Measurements from ENCODE around the gene PINLYP. TPM values are rescaled to one million over a fixed set of nuclear protein-coding genes. Genes with fewer than 3 reads are reported as not detected.

PINLYP gene
- total and polyA plus RNA-seq, 2 of the 13 experiments (the other 11 are each of a cell fraction or from before 2014, with no cell fraction given), result 0.21 to 0.24 TPM

DNA sequence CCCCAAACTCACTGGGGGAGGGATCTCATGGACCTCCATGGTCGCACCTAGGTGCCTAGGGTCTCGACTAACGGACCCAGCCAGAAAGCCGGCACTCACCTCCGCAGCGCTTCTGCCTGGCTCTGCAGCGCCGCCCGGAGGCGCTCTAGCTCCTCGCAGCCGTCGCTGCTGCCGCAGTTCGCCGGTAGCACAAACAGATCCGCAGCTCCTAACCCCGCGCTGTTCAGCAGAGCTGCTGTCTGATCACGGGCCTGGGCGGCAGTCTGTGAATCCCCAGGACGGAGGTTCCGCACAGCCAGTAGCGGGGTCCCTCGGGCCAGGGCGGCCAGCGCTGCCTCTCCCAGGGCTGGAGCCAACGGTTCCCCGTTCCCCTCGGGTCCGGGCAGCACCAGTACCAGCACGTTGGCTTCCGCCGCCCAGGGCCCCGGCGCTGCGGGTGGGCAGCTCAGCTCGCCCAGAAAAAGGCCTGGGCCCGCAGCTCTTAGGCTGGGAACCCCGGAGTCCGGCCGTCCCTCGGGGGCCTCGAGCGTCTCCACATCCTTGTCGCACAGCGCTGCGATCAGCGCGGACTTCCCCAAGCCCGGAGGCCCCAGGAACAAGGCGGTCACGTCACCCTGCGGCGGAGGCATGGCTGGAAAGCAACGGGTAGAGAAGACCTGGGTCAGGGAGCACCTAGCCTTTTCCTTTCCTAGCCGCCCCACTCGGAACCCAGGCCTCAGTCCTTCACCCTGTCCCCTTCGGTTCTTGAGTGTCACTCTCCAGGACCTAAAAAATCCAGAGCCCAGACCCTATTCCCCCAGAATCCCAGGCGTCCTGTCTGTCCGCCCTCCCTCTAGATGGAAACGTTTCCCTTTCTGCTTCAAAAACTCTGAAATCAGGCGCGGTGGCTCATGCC lies 19.4 kb downstream of the PINLYP start (continued):
- TF ChIP-seq PAX8 (CRISPR knock-in tag; IDR thresholded peaks at IDR 0.05; ENCODE audit: borderline replicate concordance) (no peak), RAD21 (CRISPR knock-in tag; IDR thresholded peaks at IDR 0.05) (peak; percentile 88), KAT7 (CRISPR knock-in tag; IDR thresholded peaks at IDR 0.05; ENCODE audit: borderline replicate concordance) (no peak), DPF2 (CRISPR knock-in tag; IDR thresholded peaks at IDR 0.05; ENCODE audit: borderline replicate concordance, low read depth) (no peak), YEATS4 (CRISPR knock-in tag; IDR thresholded peaks at IDR 0.05; ENCODE audit: borderline replicate concordance) (no peak), ZNF317 (CRISPR knock-in tag; IDR thresholded peaks at IDR 0.05) (no peak), KDM6A (CRISPR knock-in tag; IDR thresholded peaks at IDR 0.05; ENCODE audit: low read depth) (no peak), ZNF674 (CRISPR knock-in tag; IDR thresholded peaks at IDR 0.05; ENCODE audit: low read depth) (0 out of 2 replicates have a peak, but pooled peaks have one; percentile 22), STAG1 (CRISPR knock-in tag; IDR thresholded peaks at IDR 0.05) (peak; percentile 86), TBX2 (CRISPR knock-in tag; IDR thresholded peaks at IDR 0.05; ENCODE audit: borderline replicate concordance) (peak; percentile 34), RXRB (CRISPR knock-in tag; IDR thresholded peaks at IDR 0.05; ENCODE audit: borderline replicate concordance) (no peak)
- TF ChIP-seq, protein P1, sequence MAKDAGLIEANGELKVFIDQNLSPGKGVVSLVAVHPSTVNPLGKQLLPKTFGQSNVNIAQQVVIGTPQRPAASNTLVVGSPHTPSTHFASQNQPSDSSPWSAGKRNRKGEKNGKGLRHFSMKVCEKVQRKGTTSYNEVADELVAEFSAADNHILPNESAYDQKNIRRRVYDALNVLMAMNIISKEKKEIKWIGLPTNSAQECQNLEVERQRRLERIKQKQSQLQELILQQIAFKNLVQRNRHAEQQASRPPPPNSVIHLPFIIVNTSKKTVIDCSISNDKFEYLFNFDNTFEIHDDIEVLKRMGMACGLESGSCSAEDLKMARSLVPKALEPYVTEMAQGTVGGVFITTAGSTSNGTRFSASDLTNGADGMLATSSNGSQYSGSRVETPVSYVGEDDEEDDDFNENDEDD (CRISPR knock-in tag; IDR thresholded peaks at IDR 0.05; ENCODE audit: borderline replicate concordance), result no peak
- TF ChIP-seq, protein P2, sequence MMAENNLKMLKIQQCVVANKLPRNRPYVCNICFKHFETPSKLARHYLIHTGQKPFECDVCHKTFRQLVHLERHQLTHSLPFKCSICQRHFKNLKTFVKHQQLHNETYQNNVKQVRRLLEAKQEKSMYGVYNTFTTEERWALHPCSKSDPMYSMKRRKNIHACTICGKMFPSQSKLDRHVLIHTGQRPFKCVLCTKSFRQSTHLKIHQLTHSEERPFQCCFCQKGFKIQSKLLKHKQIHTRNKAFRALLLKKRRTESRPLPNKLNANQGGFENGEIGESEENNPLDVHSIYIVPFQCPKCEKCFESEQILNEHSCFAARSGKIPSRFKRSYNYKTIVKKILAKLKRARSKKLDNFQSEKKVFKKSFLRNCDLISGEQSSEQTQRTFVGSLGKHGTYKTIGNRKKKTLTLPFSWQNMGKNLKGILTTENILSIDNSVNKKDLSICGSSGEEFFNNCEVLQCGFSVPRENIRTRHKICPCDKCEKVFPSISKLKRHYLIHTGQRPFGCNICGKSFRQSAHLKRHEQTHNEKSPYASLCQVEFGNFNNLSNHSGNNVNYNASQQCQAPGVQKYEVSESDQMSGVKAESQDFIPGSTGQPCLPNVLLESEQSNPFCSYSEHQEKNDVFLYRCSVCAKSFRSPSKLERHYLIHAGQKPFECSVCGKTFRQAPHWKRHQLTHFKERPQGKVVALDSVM (CRISPR knock-in tag; IDR thresholded peaks at IDR 0.05), result no peak
- TF ChIP-seq, protein P3, sequence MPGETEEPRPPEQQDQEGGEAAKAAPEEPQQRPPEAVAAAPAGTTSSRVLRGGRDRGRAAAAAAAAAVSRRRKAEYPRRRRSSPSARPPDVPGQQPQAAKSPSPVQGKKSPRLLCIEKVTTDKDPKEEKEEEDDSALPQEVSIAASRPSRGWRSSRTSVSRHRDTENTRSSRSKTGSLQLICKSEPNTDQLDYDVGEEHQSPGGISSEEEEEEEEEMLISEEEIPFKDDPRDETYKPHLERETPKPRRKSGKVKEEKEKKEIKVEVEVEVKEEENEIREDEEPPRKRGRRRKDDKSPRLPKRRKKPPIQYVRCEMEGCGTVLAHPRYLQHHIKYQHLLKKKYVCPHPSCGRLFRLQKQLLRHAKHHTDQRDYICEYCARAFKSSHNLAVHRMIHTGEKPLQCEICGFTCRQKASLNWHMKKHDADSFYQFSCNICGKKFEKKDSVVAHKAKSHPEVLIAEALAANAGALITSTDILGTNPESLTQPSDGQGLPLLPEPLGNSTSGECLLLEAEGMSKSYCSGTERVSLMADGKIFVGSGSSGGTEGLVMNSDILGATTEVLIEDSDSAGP (CRISPR knock-in tag; IDR thresholded peaks at IDR 0.05; ENCODE audit: borderline replicate concordance), result 0 out of 2 replicates have a peak, but pooled peaks have one; percentile 54
- TF ChIP-seq, protein P4, sequence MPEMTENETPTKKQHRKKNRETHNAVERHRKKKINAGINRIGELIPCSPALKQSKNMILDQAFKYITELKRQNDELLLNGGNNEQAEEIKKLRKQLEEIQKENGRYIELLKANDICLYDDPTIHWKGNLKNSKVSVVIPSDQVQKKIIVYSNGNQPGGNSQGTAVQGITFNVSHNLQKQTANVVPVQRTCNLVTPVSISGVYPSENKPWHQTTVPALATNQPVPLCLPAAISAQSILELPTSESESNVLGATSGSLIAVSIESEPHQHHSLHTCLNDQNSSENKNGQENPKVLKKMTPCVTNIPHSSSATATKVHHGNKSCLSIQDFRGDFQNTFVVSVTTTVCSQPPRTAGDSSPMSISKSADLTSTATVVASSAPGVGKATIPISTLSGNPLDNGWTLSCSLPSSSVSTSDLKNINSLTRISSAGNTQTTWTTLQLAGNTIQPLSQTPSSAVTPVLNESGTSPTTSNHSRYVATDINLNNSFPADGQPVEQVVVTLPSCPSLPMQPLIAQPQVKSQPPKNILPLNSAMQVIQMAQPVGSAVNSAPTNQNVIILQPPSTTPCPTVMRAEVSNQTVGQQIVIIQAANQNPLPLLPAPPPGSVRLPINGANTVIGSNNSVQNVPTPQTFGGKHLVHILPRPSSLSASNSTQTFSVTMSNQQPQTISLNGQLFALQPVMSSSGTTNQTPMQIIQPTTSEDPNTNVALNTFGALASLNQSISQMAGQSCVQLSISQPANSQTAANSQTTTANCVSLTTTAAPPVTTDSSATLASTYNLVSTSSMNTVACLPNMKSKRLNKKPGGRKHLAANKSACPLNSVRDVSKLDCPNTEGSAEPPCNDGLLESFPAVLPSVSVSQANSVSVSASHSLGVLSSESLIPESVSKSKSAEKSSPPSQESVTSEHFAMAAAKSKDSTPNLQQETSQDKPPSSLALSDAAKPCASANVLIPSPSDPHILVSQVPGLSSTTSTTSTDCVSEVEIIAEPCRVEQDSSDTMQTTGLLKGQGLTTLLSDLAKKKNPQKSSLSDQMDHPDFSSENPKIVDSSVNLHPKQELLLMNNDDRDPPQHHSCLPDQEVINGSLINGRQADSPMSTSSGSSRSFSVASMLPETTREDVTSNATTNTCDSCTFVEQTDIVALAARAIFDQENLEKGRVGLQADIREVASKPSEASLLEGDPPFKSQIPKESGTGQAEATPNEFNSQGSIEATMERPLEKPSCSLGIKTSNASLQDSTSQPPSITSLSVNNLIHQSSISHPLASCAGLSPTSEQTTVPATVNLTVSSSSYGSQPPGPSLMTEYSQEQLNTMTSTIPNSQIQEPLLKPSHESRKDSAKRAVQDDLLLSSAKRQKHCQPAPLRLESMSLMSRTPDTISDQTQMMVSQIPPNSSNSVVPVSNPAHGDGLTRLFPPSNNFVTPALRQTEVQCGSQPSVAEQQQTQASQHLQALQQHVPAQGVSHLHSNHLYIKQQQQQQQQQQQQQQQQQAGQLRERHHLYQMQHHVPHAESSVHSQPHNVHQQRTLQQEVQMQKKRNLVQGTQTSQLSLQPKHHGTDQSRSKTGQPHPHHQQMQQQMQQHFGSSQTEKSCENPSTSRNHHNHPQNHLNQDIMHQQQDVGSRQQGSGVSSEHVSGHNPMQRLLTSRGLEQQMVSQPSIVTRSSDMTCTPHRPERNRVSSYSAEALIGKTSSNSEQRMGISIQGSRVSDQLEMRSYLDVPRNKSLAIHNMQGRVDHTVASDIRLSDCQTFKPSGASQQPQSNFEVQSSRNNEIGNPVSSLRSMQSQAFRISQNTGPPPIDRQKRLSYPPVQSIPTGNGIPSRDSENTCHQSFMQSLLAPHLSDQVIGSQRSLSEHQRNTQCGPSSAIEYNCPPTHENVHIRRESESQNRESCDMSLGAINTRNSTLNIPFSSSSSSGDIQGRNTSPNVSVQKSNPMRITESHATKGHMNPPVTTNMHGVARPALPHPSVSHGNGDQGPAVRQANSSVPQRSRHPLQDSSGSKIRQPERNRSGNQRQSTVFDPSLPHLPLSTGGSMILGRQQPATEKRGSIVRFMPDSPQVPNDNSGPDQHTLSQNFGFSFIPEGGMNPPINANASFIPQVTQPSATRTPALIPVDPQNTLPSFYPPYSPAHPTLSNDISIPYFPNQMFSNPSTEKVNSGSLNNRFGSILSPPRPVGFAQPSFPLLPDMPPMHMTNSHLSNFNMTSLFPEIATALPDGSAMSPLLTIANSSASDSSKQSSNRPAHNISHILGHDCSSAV (CRISPR knock-in tag; IDR thresholded peaks at IDR 0.05; ENCODE audit: borderline replicate concordance), result no peak

All from HepG2 (cell line).